Measurements from ENCODE around the gene CCDC70.

- no peak for TF ChIP-seq EZH2 (IDR thresholded peaks at IDR 0.05; ENCODE audit: borderline replicate concordance, low read depth, low read length, poor library complexity, severe bottlenecking)
- TF ChIP-seq CTCF (conservative IDR thresholded peaks at IDR 0.05; ENCODE audit: low read depth, low read length), result no peak
Measured at GRCh38 chr13:51906581-51906980, 44.8 kb downstream of the CCDC70 start.
